ENCODE data around the gene RELL2.
A peak's percentile ranks its signal among the peaks of the same experiment; 100 is the strongest.

- TF ChIP-seq EZH2 (IDR thresholded peaks at IDR 0.05) (no peak), POLR2A (IDR thresholded peaks at IDR 0.05; ENCODE audit: borderline replicate concordance, extremely low read depth, insufficient read depth, insufficient read length) (no peak), CTCF (IDR thresholded peaks at IDR 0.05 in 2 of 3, conservative IDR thresholded peaks at IDR 0.05 in 1 of 3; ENCODE audit: borderline replicate concordance in 1 of 3, insufficient read depth in 1 of 3, low read depth in 2 of 3, low read length in 2 of 3) (no peak), TCF7L2 (IDR thresholded peaks at IDR 0.05; ENCODE audit: borderline replicate concordance, extremely low read depth, insufficient read depth, insufficient read length) (no peak), EZH2phosphoT487 (IDR thresholded peaks at IDR 0.05; ENCODE audit: borderline replicate concordance) (no peak), EGR1 (IDR thresholded peaks at IDR 0.05; ENCODE audit: low read depth) (no peak), POLR2AphosphoS5 (IDR thresholded peaks at IDR 0.05; ENCODE audit: low read depth, low read length) (peak; percentile 52)
Observed at GRCh38 chr5:141618030-141618803, 18.6 kb upstream of the RELL2 start.

All from HCT116 (cell line).